Measurements from ENCODE around the gene EEIG1.

DNA sequence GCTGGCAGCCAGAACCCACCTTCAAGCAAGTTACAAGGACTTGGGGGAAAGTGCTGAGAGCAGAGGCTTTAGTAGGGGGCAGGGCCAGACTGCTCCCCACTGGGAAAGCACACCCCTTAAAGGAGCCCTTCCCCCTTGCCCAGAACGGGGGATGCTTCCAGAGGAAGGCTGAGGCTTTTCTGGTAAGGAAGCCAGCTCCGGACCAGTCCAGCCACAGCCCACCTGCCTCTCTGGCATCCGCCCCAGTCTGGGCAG lies 38.9 kb downstream of the EEIG1 start:
- TF ChIP-seq CTCF (IDR thresholded peaks at IDR 0.05) (no peak), POLR2A (IDR thresholded peaks at IDR 0.05) (no peak)
